ENCODE results near the gene NEXN. TPM values are rescaled to one million over a fixed set of nuclear protein-coding genes. Genes with fewer than 3 reads are reported as not detected.

NEXN gene
- total RNA-seq, 3 donors from 2014 or later (not counting 1 experiment from before 2014, with no cell fraction given) = 0.85 to 1.4 (median 1.1) TPM

- Mint-ChIP-seq H3K4me3 (no peak overlapping the region), H3K9me3 (no peaks in the 10 kb centered on the region), H3K27ac (peak overlapping the region; percentile 47 to 61), H3K4me1 (peaks cover 33 to 40% of the 10 kb centered on the region in 2 donors), H3K36me3 (peaks cover 19% of the 10 kb centered on the region), H3K27me3 (ENCODE audit: low read depth in 2 of 2) (no peaks in the 10 kb centered on the region)
- Histone ChIP-seq H3K27ac (ENCODE audit: low read length) (no peak overlapping the region), H3K36me3 (ENCODE audit: control insufficient read depth, insufficient read depth, low read length) (peaks cover 88% of the 10 kb centered on the region), H3K27me3 (ENCODE audit: control insufficient read depth, insufficient read depth, low read length) (no peaks in the 10 kb centered on the region), H3K4me1 (ENCODE audit: control insufficient read depth, insufficient read depth, low read length) (peaks cover 2% of the 10 kb centered on the region), H3K4me3 (ENCODE audit: low read length) (no peak overlapping the region), H3K9me3 (ENCODE audit: control insufficient read depth, insufficient read depth, low read length) (no peaks in the 10 kb centered on the region)
- DNase-seq = no peak
- intact Hi-C loops (cut with micrococcal nuclease) = no loop called here
- no peak for ATAC-seq
- TF ChIP-seq CTCF (IDR thresholded peaks at IDR 0.05) = no peak
These were observed 62.4 kb downstream of the NEXN start for GRCh38 chr1:77950873-77951272.

GRCh38 chr1:77951328-77951727 lies 62.9 kb downstream of the NEXN start:
- Histone ChIP-seq H3K9me3 (ENCODE audit: control insufficient read depth, insufficient read depth, low read length) (no peaks in the 10 kb centered on the region), H3K27me3 (ENCODE audit: control insufficient read depth, insufficient read depth, low read length) (no peaks in the 10 kb centered on the region), H3K27ac (ENCODE audit: low read length) (no peak overlapping the region), H3K4me3 (ENCODE audit: low read length) (no peak overlapping the region), H3K4me1 (ENCODE audit: control insufficient read depth, insufficient read depth, low read length) (peaks cover 2% of the 10 kb centered on the region), H3K36me3 (ENCODE audit: control insufficient read depth, insufficient read depth, low read length) (peaks cover 89% of the 10 kb centered on the region)
- no CpG with 5 or more reads among the region's 1 CpG for WGBS (ENCODE audit: insufficient coverage)
- intact Hi-C loops (cut with micrococcal nuclease) = no loop called here
- no peak for TF ChIP-seq CTCF (IDR thresholded peaks at IDR 0.05)
- H3K36me3 Mint-ChIP-seq = peaks cover 19% of the 10 kb centered on the region
- ATAC-seq (no peak), DNase-seq (no peak)
- peaks cover 33 to 40% of the 10 kb centered on the region in 2 donors for H3K4me1 Mint-ChIP-seq
- no peaks in the 10 kb centered on the region for H3K27me3 Mint-ChIP-seq (ENCODE audit: low read depth in 2 of 2)
- no peak overlapping the region for H3K4me3 Mint-ChIP-seq
- peak overlapping the region; percentile 47 to 61 for H3K27ac Mint-ChIP-seq
- no peaks in the 10 kb centered on the region for H3K9me3 Mint-ChIP-seq

GRCh38 chr1:77953907-77954306 lies 65.5 kb downstream of the NEXN start:
- H3K4me3 Mint-ChIP-seq = no peak overlapping the region
- H3K4me1 ChIP-seq (ENCODE audit: control insufficient read depth, insufficient read depth, low read length) = peaks cover 2% of the 10 kb centered on the region
- no peaks in the 10 kb centered on the region for H3K27me3 ChIP-seq (ENCODE audit: control insufficient read depth, insufficient read depth, low read length)
- H3K36me3 ChIP-seq (ENCODE audit: control insufficient read depth, insufficient read depth, low read length) = peaks cover 90% of the 10 kb centered on the region
- WGBS (ENCODE audit: insufficient coverage) = 89% methylated on average over 1 of the region's 3 CpGs
- no peaks in the 10 kb centered on the region for H3K27me3 Mint-ChIP-seq (ENCODE audit: low read depth in 2 of 2)
- no peaks in the 10 kb centered on the region for H3K9me3 Mint-ChIP-seq
- H3K9me3 ChIP-seq (ENCODE audit: control insufficient read depth, insufficient read depth, low read length) = no peaks in the 10 kb centered on the region
- no peak overlapping the region for H3K4me3 ChIP-seq (ENCODE audit: low read length)
- peaks cover under 1% of the 10 kb centered on the region for H3K36me3 Mint-ChIP-seq
- DNase-seq (no peak), ATAC-seq (no peak)
- TF ChIP-seq CTCF (IDR thresholded peaks at IDR 0.05) = no peak
- H3K27ac ChIP-seq (ENCODE audit: low read length) = no peak overlapping the region
- intact Hi-C loops (cut with micrococcal nuclease) = no loop called here
- peak overlapping the region in 1 of 2 donors; percentile 36 for H3K27ac Mint-ChIP-seq
- peaks cover 26 to 27% of the 10 kb centered on the region in 2 donors for H3K4me1 Mint-ChIP-seq

- peaks cover 25 to 27% of the 10 kb centered on the region in 2 donors for H3K4me1 Mint-ChIP-seq
- WGBS (ENCODE audit: insufficient coverage) = 100% methylated on average over 1 of the region's 2 CpGs
- Histone ChIP-seq H3K27ac (ENCODE audit: low read length) (no peak overlapping the region), H3K4me1 (ENCODE audit: control insufficient read depth, insufficient read depth, low read length) (peaks cover 2% of the 10 kb centered on the region), H3K27me3 (ENCODE audit: control insufficient read depth, insufficient read depth, low read length) (no peaks in the 10 kb centered on the region), H3K9me3 (ENCODE audit: control insufficient read depth, insufficient read depth, low read length) (no peaks in the 10 kb centered on the region), H3K4me3 (ENCODE audit: low read length) (no peak overlapping the region), H3K36me3 (ENCODE audit: control insufficient read depth, insufficient read depth, low read length) (peaks cover 92% of the 10 kb centered on the region)
- DNase-seq = no peak
- H3K27me3 Mint-ChIP-seq (ENCODE audit: low read depth in 2 of 2) = no peaks in the 10 kb centered on the region
- peak overlapping the region in 1 of 2 donors; percentile 36 for H3K27ac Mint-ChIP-seq
- no peak for ATAC-seq
- no peaks in the 10 kb centered on the region for H3K36me3 Mint-ChIP-seq
- no peak for TF ChIP-seq CTCF (IDR thresholded peaks at IDR 0.05)
- intact Hi-C loops (cut with micrococcal nuclease) = no loop called here
- H3K4me3 Mint-ChIP-seq = no peak overlapping the region
- H3K9me3 Mint-ChIP-seq = no peaks in the 10 kb centered on the region
These were observed 66.1 kb downstream of the NEXN start for GRCh38 chr1:77954521-77954920.
